H1 (cell line): ENCODE data around the gene GSX1.

Experiments
- EP300 ChIP-seq, 2 experiments: IDR thresholded peaks; 1 replicate in 1 of 2; 2 replicates in 1 of 2; pipeline ENCODE4 v1.6.1; 2011 to 2012; ENCODE audit warnings: low read depth in 2 of 2, low read length in 2 of 2, mild to moderate bottlenecking in 2 of 2, borderline replicate concordance in 1 of 2, inconsistent platforms in 1 of 2, moderate library complexity in 1 of 2
- EZH2 ChIP-seq: fragments of 200-600 bp; sonication (generic); IDR thresholded peaks from 2 replicates; pipeline ENCODE4 v1.7.1; 2012; ENCODE audit warnings: low read depth, mild to moderate bottlenecking, moderate library complexity, low read length, inconsistent platforms; ENCODE audit not compliant: severe bottlenecking
- FOSL1 ChIP-seq: IDR thresholded peaks from 2 replicates; pipeline ENCODE4 v1.6.1; 2011; ENCODE audit warnings: mild to moderate bottlenecking, low read depth, low read length, moderate library complexity; ENCODE audit not compliant: insufficient read depth
- JUND ChIP-seq: IDR thresholded peaks from 2 replicates; pipeline ENCODE4 v1.6.1; 2011; ENCODE audit warnings: mild to moderate bottlenecking, improper control_type of control experiment, low read length
- MAFK ChIP-seq: IDR thresholded peaks from 2 replicates; pipeline ENCODE4 v1.6.1; 2012; ENCODE audit warnings: low read depth, mild to moderate bottlenecking, improper control_type of control experiment, low read length
- NRF1 ChIP-seq: IDR thresholded peaks from 2 replicates; pipeline ENCODE4 v1.6.1; 2011; ENCODE audit warnings: mild to moderate bottlenecking, low read depth, low read length, improper control_type of control experiment
- PHF8 ChIP-seq: fragments of 200-600 bp; sonication (generic); conservative IDR thresholded peaks from 2 replicates; pipeline ENCODE4 v1.7.1; 2012; ENCODE audit warnings: low read depth, mild to moderate bottlenecking, inconsistent platforms, low read length, moderate library complexity
- POLR2A ChIP-seq, 2 experiments: IDR thresholded peaks; 1 replicate in 1 of 2; 2 replicates in 1 of 2; pipeline ENCODE4 v1.6.1; 2011; ENCODE audit warnings: low read depth in 2 of 2, low read length in 2 of 2, mild to moderate bottlenecking in 2 of 2; ENCODE audit errors: control extremely low read depth in 1 of 2
- SP4 ChIP-seq: IDR thresholded peaks from 2 replicates; pipeline ENCODE4 v1.6.1; 2012; ENCODE audit warnings: low read length, inconsistent platforms
- TAF1 ChIP-seq: IDR thresholded peaks from 2 replicates; pipeline ENCODE4 v1.6.1; 2011; ENCODE audit warnings: mild to moderate bottlenecking, low read depth, low read length
- TBP ChIP-seq: IDR thresholded peaks from 2 replicates; pipeline ENCODE4 v1.6.1; 2011; ENCODE audit warnings: low read depth, low read length, improper control_type of control experiment
- TF ChIP-seq, protein P1 (sequence below), 3 experiments: IDR thresholded peaks; 1 replicate in 2 of 3; 2 replicates in 1 of 3; pipeline versions ENCODE4 v1.5.1 to v1.6.1; 2011; ENCODE audit warnings: low read length in 3 of 3, mild to moderate bottlenecking in 3 of 3, inconsistent platforms in 2 of 3, low read depth in 1 of 3, moderate library complexity in 1 of 3; ENCODE audit not compliant: insufficient read depth in 1 of 3; ENCODE audit errors: control extremely low read depth in 1 of 3

GRCh38 chr13:27824121-27824520 is 31.8 kb downstream of the GSX1 start:
- no peak for TF ChIP-seq TAF1
- TF ChIP-seq, protein P1, sequence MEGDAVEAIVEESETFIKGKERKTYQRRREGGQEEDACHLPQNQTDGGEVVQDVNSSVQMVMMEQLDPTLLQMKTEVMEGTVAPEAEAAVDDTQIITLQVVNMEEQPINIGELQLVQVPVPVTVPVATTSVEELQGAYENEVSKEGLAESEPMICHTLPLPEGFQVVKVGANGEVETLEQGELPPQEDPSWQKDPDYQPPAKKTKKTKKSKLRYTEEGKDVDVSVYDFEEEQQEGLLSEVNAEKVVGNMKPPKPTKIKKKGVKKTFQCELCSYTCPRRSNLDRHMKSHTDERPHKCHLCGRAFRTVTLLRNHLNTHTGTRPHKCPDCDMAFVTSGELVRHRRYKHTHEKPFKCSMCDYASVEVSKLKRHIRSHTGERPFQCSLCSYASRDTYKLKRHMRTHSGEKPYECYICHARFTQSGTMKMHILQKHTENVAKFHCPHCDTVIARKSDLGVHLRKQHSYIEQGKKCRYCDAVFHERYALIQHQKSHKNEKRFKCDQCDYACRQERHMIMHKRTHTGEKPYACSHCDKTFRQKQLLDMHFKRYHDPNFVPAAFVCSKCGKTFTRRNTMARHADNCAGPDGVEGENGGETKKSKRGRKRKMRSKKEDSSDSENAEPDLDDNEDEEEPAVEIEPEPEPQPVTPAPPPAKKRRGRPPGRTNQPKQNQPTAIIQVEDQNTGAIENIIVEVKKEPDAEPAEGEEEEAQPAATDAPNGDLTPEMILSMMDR (IDR thresholded peaks at IDR 0.05; ENCODE audit: control extremely low read depth in 1 of 3, insufficient read depth in 1 of 3, low read depth in 1 of 3, low read length in 3 of 3): no peak
- no peak for TF ChIP-seq EZH2
- TF ChIP-seq NRF1: no peak
- TF ChIP-seq EP300 (IDR thresholded peaks at IDR 0.05; ENCODE audit: borderline replicate concordance in 1 of 2, low read depth in 2 of 2, low read length in 2 of 2): no peak
- no peak for TF ChIP-seq TBP
- TF ChIP-seq PHF8: no peak
- no peak for TF ChIP-seq JUND
- TF ChIP-seq SP4: no peak
- TF ChIP-seq MAFK: no peak
- no peak for TF ChIP-seq POLR2A (IDR thresholded peaks at IDR 0.05; ENCODE audit: control extremely low read depth in 1 of 2, low read depth in 2 of 2, low read length in 2 of 2)
- TF ChIP-seq FOSL1: no peak
